ENCODE results near the gene KLF11.
A peak's percentile ranks its signal among the peaks of the same experiment; 100 is the strongest.

The KLF11 gene

GRCh38 chr2:10043906-10044601 lies 704 bp downstream of the KLF11 start:
- H3K27me3 Mint-ChIP-seq (ENCODE audit: low read depth, poor library complexity), result peaks cover 25% of the 10 kb centered on the region
- TF ChIP-seq CTCF (IDR thresholded peaks at IDR 0.05), result no peak
- no peak overlapping the region for H3K27ac Mint-ChIP-seq
- peaks cover 52% of the 10 kb centered on the region for H3K4me1 Mint-ChIP-seq
- no peaks in the 10 kb centered on the region for H3K9me3 Mint-ChIP-seq
- H3K4me3 Mint-ChIP-seq, result peak overlapping the region; percentile 68
- H3K36me3 Mint-ChIP-seq (ENCODE audit: low read depth), result peaks cover 23% of the 10 kb centered on the region
- DNase-seq, result peak; percentile 91

- Mint-ChIP-seq H3K4me3 (peak overlapping the region; percentile 37), H3K27me3 (ENCODE audit: low read depth, poor library complexity) (peaks cover 17% of the 10 kb centered on the region)
Measured at GRCh38 chr2:10045561-10046355, 2.4 kb downstream of the KLF11 start.

GRCh38 chr2:10046931-10047330 lies 3.6 kb downstream of the KLF11 start:
- no peak for TF ChIP-seq CTCF (IDR thresholded peaks at IDR 0.05)
- peaks cover 27% of the 10 kb centered on the region for H3K4me1 Mint-ChIP-seq
- peaks cover 13% of the 10 kb centered on the region for H3K27me3 Mint-ChIP-seq (ENCODE audit: low read depth, poor library complexity)
- no peaks in the 10 kb centered on the region for H3K9me3 Mint-ChIP-seq
- H3K36me3 Mint-ChIP-seq (ENCODE audit: low read depth), result peaks cover 32% of the 10 kb centered on the region
- H3K27ac Mint-ChIP-seq, result peak overlapping the region; percentile 62
- H3K4me3 Mint-ChIP-seq, result no peak overlapping the region
- no peak for DNase-seq

More at GRCh38 chr2:10045561-10046355, 2.4 kb downstream of the KLF11 start:
- peak overlapping the region; percentile 26 for H3K27ac Mint-ChIP-seq
- peaks cover 32% of the 10 kb centered on the region for H3K36me3 Mint-ChIP-seq (ENCODE audit: low read depth)
- H3K4me1 Mint-ChIP-seq, result peaks cover 39% of the 10 kb centered on the region
- no peak for TF ChIP-seq CTCF (IDR thresholded peaks at IDR 0.05)
- DNase-seq, result no peak
- H3K9me3 Mint-ChIP-seq, result no peaks in the 10 kb centered on the region

- peak overlapping the region; percentile 59 for H3K27ac Mint-ChIP-seq
- peaks cover 41% of the 10 kb centered on the region for H3K36me3 Mint-ChIP-seq (ENCODE audit: low read depth)
- no peak for TF ChIP-seq CTCF (IDR thresholded peaks at IDR 0.05)
- no peak overlapping the region for H3K4me3 Mint-ChIP-seq
- no peaks in the 10 kb centered on the region for H3K9me3 Mint-ChIP-seq
- H3K4me1 Mint-ChIP-seq, result peaks cover 20% of the 10 kb centered on the region
- peaks cover 10% of the 10 kb centered on the region for H3K27me3 Mint-ChIP-seq (ENCODE audit: low read depth, poor library complexity)
- DNase-seq, result no peak
Measured at GRCh38 chr2:10047616-10048500, 4.5 kb downstream of the KLF11 start.

DNA sequence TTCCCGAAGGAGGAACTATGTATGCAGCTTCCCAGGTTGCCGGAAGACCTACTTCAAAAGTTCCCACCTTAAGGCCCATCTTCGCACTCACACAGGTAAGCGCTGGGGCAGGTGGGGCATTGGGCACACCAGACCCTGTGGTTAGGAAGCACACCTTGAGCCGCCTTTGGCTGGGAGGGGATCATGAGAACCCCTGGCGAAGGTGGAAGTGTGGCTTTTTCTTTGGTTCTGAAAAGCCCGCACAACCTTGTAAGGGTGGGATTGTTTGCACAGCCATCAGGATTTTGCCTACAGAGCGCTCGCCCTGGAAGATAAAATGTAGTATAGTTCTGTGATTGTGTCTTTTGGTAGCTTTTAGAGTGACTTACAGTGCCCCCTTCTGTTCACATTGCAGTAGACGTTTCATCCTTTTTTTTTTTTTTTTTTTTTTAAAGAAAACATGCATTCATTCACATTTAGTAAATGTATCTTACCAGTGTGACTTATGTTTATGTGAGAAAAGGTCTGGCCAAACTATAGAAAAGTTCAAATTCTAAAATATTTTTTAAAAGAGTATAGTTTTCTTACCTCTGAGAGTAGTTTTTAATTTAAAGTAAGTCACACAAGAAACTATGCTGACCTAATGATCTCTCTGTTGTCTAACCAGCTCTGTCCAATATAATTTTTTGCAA lies 5.3 kb downstream of the KLF11 start:
- no peak for DNase-seq
- Mint-ChIP-seq H3K9me3 (no peaks in the 10 kb centered on the region), H3K27me3 (ENCODE audit: low read depth, poor library complexity) (peaks cover 10% of the 10 kb centered on the region), H3K36me3 (ENCODE audit: low read depth) (peaks cover 49% of the 10 kb centered on the region), H3K27ac (no peak overlapping the region), H3K4me1 (peaks cover 26% of the 10 kb centered on the region), H3K4me3 (no peak overlapping the region)
- peak; percentile 66 for TF ChIP-seq CTCF (IDR thresholded peaks at IDR 0.05)

Data from nephron progenitor cell (in vitro differentiated cells).